HepG2 (cell line): ENCODE measurements around the gene C4BPA. TPM values are rescaled to one million over a fixed set of nuclear protein-coding genes. Genes with fewer than 3 reads are reported as not detected.

Experiments
- ATAC-seq: fragments of 200-7000 bp; cut with Tn5 transposase; 3 replicates; pipeline ENCODE4 v1.9.1; 2020; ENCODE audit warnings: mild to moderate bottlenecking, moderate library complexity
- BruUV-seq: library from RNA; stranded (reverse); fragments of 400-500 nt; replicated peaks from 2 replicates; lab custom pipeline; 2021; lab: Mats Ljungman, UMichigan
- CTCF ChIA-PET: fragments of 300-600 bp; formaldehyde crosslinking; extraction: SDS; loops from one replicate; lab custom pipeline; 2021; ENCODE audit warnings: low total read pairs, inconsistent platforms, low intra/inter-chr PET ratio; lab: Yijun Ruan, JAX
- POLR2A ChIA-PET: fragments of 350-600 bp; sonication (Branson Sonifier 250); formaldehyde crosslinking; loops from one replicate; lab custom pipeline; 2020; ENCODE audit warnings: antibody characterized with exemption, inconsistent platforms; lab: Yijun Ruan, JAX
- DNase-seq: peaks from one replicate; pipeline ENCODE4 v3.0.0-alpha.2; 2015; ENCODE audit warnings: low spot score
- FAIRE-seq: peaks from 3 replicates; lab custom pipeline; 2011; peaks lifted over from hg19 to GRCh38; lab: Jason Lieb, UNC
- H2AFZ ChIP-seq: one replicate; pipeline ENCODE4 v1.6.1; 2011; ENCODE audit warnings: low read length, inconsistent platforms
- H3K27ac ChIP-seq: fragments of 300-600 bp; 3 replicates; pipeline ENCODE4 v1.8.0; 2011; ENCODE audit warnings: mixed run types, mild to moderate bottlenecking, mixed read lengths, low read length, inconsistent platforms; ENCODE audit not compliant: insufficient read depth; ENCODE audit errors: extremely low read length
- H3K27me3 ChIP-seq, 2 experiments: fragments of 200-600 bp in 1 of 2; 2 replicates in 1 of 2; 3 replicates in 1 of 2; pipeline versions ENCODE4 v1.6.0 to v1.8.0; 2011; ENCODE audit warnings: low read length in 2 of 2, mild to moderate bottlenecking in 2 of 2, moderate library complexity in 2 of 2, inconsistent platforms in 1 of 2; ENCODE audit not compliant: insufficient read depth in 2 of 2, control insufficient read depth in 1 of 2
- H3K36me3 ChIP-seq, 2 experiments: fragments of 200-600 bp in 1 of 2; replicated peaks in 1 of 2; 2 replicates in 1 of 2; 3 replicates in 1 of 2; pipeline versions ENCODE4 v1.5.1 to v1.8.0; 2011; ENCODE audit warnings: low read length in 2 of 2, inconsistent platforms in 1 of 2; ENCODE audit not compliant: insufficient read depth in 2 of 2, control insufficient read depth in 1 of 2
- H3K4me1 ChIP-seq: 2 replicates; pipeline ENCODE4 v1.5.1; 2012; ENCODE audit warnings: low read length, inconsistent platforms; ENCODE audit not compliant: insufficient read depth
- H3K4me2 ChIP-seq: 2 replicates; pipeline ENCODE4 v1.6.0; 2011; ENCODE audit warnings: low read depth, low read length, inconsistent platforms
- H3K4me3 ChIP-seq, 3 experiments: fragments of 200-600 bp in 1 of 3; sonication (generic), shearing (Covaris generic) in 1 of 3; replicated peaks in 1 of 3; 2 replicates each; pipeline ENCODE4 v1.5.1; 2011 to 2016; ENCODE audit warnings: low read length in 3 of 3, inconsistent platforms in 2 of 3, low read depth in 2 of 3, mild to moderate bottlenecking in 2 of 3, control low read depth in 1 of 3, mixed read lengths in 1 of 3; ENCODE audit not compliant: insufficient read depth in 1 of 3
- H3K79me2 ChIP-seq: one replicate; pipeline ENCODE4 v1.6.1; 2011; ENCODE audit warnings: low read length, inconsistent platforms; ENCODE audit not compliant: insufficient read depth
- H3K9ac ChIP-seq: 2 replicates; pipeline ENCODE4 v1.6.0; 2011; ENCODE audit warnings: mild to moderate bottlenecking, low read depth, low read length, inconsistent platforms; ENCODE audit not compliant: insufficient read depth
- H3K9me3 ChIP-seq: 2 replicates; pipeline ENCODE4 v1.5.1; 2012; ENCODE audit warnings: mild to moderate bottlenecking, low read length
- H4K20me1 ChIP-seq: 2 replicates; pipeline ENCODE4 v1.6.0; 2011; ENCODE audit warnings: inconsistent platforms, mild to moderate bottlenecking, low read length, moderate library complexity; ENCODE audit not compliant: insufficient read depth
- ADNP ChIP-seq: sonication (generic); formaldehyde crosslinking; IDR thresholded peaks from 2 replicates; pipeline ENCODE4 v1.4.0; 2020; ENCODE audit warnings: missing genetic modification reagents
- CEBPB ChIP-seq: IDR thresholded peaks from 2 replicates; pipeline ENCODE4 v1.6.1; 2011; ENCODE audit warnings: low read depth, low read length, improper control_type of control experiment, borderline replicate concordance
- ZNF546 ChIP-seq: sonication (generic); formaldehyde crosslinking; conservative IDR thresholded peaks from 2 replicates; pipeline ENCODE4 v1.8.1; 2023; ENCODE audit warnings: mild to moderate bottlenecking, missing genetic modification reagents
- WGBS: methylation state at CpG from one replicate; pipeline ENCODE4 v1.1.6; 2017; ENCODE audit warnings: low lambda C conversion rate; 5-methylcytosine and 5-hydroxymethylcytosine counted together
- in situ Hi-C: cut with HindIII; loops from 2 replicates; pipeline ENCODE4 v1.10.0; 2017; ENCODE audit warnings: low pct_unique_long_range_greater_than_20kb; ENCODE audit not compliant: extremely low pct_ligation_motif_present
- intact Hi-C: fragments of 100-400 bp; cut with micrococcal nuclease; formaldehyde crosslinking; loops from one replicate; pipeline ENCODE4 v1.10.0; 2022; ENCODE audit not compliant: unreplicated experiment
- polyA plus RNA-seq, 8 experiments: library from polyadenylated mRNA; depleted of rRNA in 3 of 8; stranded (reverse) in 7 of 8; unstranded in 1 of 8; fragments of >200 nt; fragmentation: Illumina TruSeq in 4 of 8; extraction: Trizol in 4 of 8; gene quantifications; 2 replicates each; pipeline versions ENCODE4 v1.2.1 to v1.2.3, GENCODE V29; 2011 to 2016; ENCODE audit warnings: low read depth in 4 of 8, missing spikeins in 1 of 8, mixed read lengths in 1 of 8; ENCODE audit not compliant: insufficient read depth in 1 of 8
- total RNA-seq, 5 experiments: library from RNA; depleted of rRNA; stranded (reverse); fragments of >200 nt; fragmentation: Illumina TruSeq; extraction: Trizol; gene quantifications; 2 replicates each; pipeline ENCODE4 v1.2.3, GENCODE V29; 2016; ENCODE audit warnings: low read depth in 1 of 5
- TF ChIP-seq, protein P1 (sequence below): sonication (generic); formaldehyde crosslinking; conservative IDR thresholded peaks from 2 replicates; pipeline ENCODE4 v1.8.0; 2022; ENCODE audit warnings: missing genetic modification reagents

The C4BPA gene
- total and polyA plus RNA-seq, 2 of the 13 experiments (the other 11 are each of a cell fraction or from before 2014, with no cell fraction given) = 32.1 to 60.1 TPM

DNA sequence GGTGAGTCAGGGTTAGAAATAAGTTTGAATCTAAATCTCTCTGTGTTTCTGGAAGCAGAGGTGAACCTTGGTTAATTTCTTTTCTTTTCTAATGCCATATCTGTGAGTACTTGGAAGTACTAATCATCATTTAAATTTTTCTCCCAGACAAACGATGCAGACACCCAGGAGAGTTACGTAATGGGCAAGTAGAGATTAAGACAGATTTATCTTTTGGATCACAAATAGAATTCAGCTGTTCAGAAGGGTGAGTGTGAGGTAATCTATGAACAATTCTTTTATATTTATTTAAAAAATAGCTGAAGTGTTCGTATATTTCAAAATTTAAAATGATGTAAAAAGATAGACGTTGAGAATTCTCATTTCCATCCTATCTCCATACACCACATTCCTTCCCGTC lies 11.2 kb downstream of the C4BPA start:
- H3K9ac ChIP-seq = no peak overlapping the region
- ATAC-seq = no peak
- 0 out of 5 replicates have a peak, but pooled peaks cover 0 to 3% of the 10 kb centered on the region in 2 experiments for H3K36me3 ChIP-seq
- H4K20me1 ChIP-seq = no peaks in the 10 kb centered on the region
- in situ Hi-C loops = no loop called here
- DNase-seq = no peak
- no peak overlapping the region for H2AFZ ChIP-seq
- H3K27ac ChIP-seq = no peak overlapping the region
- no peaks in the 10 kb centered on the region for H3K79me2 ChIP-seq
- TF ChIP-seq ADNP (CRISPR knock-in tag) (no peak), CEBPB (0 out of 2 replicates have a peak, but pooled peaks have one; percentile 5)
- no peaks in the 10 kb centered on the region; a peak in 1 of 5 replicates for H3K27me3 ChIP-seq
- H3K4me1 ChIP-seq = no peaks in the 10 kb centered on the region
- H3K4me2 ChIP-seq = no peak overlapping the region
- FAIRE-seq = no peak
- 88% methylated on average over 5 of the region's 5 CpGs for WGBS
- ChIA-PET CTCF (no interaction called here), POLR2A (no interaction called here)
- intact Hi-C loops = no loop called here
- no peaks in the 10 kb centered on the region for H3K9me3 ChIP-seq
- no peak overlapping the region for H3K4me3 ChIP-seq
- BruUV-seq = no TSS peak

DNA sequence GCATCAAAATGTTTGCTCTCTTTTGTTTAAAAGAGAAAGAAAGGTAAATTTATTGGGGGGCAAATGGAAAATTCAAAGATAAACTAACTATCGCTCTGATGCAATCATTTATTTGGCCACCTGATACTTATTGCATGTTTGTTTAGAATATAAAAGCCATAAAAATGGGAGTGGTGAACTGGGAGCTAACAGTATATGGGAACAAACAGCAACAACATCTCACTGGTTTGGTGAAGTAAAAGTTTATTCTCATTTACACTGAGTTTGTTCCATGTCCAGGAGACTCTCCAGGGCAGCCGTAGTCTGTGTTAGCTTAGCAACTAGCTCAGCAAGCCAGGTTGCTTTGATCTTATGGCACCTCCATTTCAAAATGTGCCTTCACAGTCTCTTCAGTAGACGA lies 20.4 kb downstream of the C4BPA start:
- POLR2A ChIA-PET = no interaction called here
- CTCF ChIA-PET = no interaction called here
- Histone ChIP-seq H3K4me2 (no peak overlapping the region), H2AFZ (no peak overlapping the region), H3K27ac (no peak overlapping the region), H3K9me3 (peaks cover 12% of the 10 kb centered on the region), H3K4me3 (no peak overlapping the region), H3K79me2 (no peaks in the 10 kb centered on the region), H3K4me1 (no peaks in the 10 kb centered on the region)
- no peak for ATAC-seq
- DNase-seq = no peak
- FAIRE-seq = no peak
- WGBS = 69% methylated on average over 3 of the region's 3 CpGs
- no peak for TF ChIP-seq ZNF546
- TF ChIP-seq, protein P1, sequence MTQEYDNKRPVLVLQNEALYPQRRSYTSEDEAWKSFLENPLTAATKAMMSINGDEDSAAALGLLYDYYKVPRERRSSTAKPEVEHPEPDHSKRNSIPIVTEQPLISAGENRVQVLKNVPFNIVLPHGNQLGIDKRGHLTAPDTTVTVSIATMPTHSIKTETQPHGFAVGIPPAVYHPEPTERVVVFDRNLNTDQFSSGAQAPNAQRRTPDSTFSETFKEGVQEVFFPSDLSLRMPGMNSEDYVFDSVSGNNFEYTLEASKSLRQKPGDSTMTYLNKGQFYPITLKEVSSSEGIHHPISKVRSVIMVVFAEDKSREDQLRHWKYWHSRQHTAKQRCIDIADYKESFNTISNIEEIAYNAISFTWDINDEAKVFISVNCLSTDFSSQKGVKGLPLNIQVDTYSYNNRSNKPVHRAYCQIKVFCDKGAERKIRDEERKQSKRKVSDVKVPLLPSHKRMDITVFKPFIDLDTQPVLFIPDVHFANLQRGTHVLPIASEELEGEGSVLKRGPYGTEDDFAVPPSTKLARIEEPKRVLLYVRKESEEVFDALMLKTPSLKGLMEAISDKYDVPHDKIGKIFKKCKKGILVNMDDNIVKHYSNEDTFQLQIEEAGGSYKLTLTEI = no peak
- TF ChIP-seq, all 625 proteins: peak for 0
- H3K36me3 ChIP-seq = no peaks in the 10 kb centered on the region
- no peak overlapping the region for H3K9ac ChIP-seq
- H3K27me3 ChIP-seq = no peaks in the 10 kb centered on the region
- in situ Hi-C loops (no loop called here), intact Hi-C loops (no loop called here)
- H4K20me1 ChIP-seq = no peaks in the 10 kb centered on the region
- no TSS peak for BruUV-seq
